Keratinocyte (primary cell): ENCODE data around the gene TBC1D8B.

Experiments used
- CTCF ChIP-seq, 3 experiments: IDR thresholded peaks in 1 of 3; conservative IDR thresholded peaks in 1 of 3; optimal IDR thresholded peaks in 1 of 3; 2 replicates in 2 of 3; 3 replicates in 1 of 3; pipeline versions ENCODE3 to v1.5.1; 2011; ENCODE audit warnings: low read length in 3 of 3, mild to moderate bottlenecking in 3 of 3, moderate library complexity in 2 of 3, control low read depth in 1 of 3, inconsistent platforms in 1 of 3; ENCODE audit not compliant: insufficient read depth in 2 of 3; ENCODE audit errors: extremely low read depth in 1 of 3
- EZH2 ChIP-seq: IDR thresholded peaks from one replicate; pipeline ENCODE4 v1.6.1; 2012; ENCODE audit warnings: inconsistent platforms, mild to moderate bottlenecking, low read length, moderate library complexity

- no peak for TF ChIP-seq CTCF (optimal IDR thresholded peaks at IDR 0.05 in 1 of 3, IDR thresholded peaks at IDR 0.05 in 1 of 3, conservative IDR thresholded peaks at IDR 0.05 in 1 of 3; ENCODE audit: extremely low read depth in 1 of 3, insufficient read depth in 2 of 3, low read length in 3 of 3)
- no peak for TF ChIP-seq EZH2
Observed at GRCh38 chrX:106783716-106784115, 18.8 kb upstream of the TBC1D8B start.
